KMS-11 (cell line): ENCODE measurements around the gene CERS6.

Experiments used
- H2AFZ ChIP-seq: fragments of 200-600 bp; sonication (generic); 2 replicates; pipeline ENCODE4 v1.6.1; 2016; ENCODE audit warnings: antibody characterized with exemption, mixed run types, low read depth
- H3K27ac ChIP-seq: fragments of 200-600 bp; sonication (generic); 2 replicates; pipeline ENCODE4 v1.6.1; 2016; ENCODE audit warnings: mild to moderate bottlenecking, mixed run types
- H3K27me3 ChIP-seq: fragments of 200-600 bp; sonication (generic); 2 replicates; pipeline ENCODE4 v1.6.1; 2017; ENCODE audit warnings: mild to moderate bottlenecking, low read depth, mixed run types, moderate library complexity; ENCODE audit not compliant: insufficient read depth
- H3K36me3 ChIP-seq: fragments of 200-600 bp; sonication (generic); 2 replicates; pipeline ENCODE4 v1.6.1; 2017; ENCODE audit warnings: mild to moderate bottlenecking, mixed run types; ENCODE audit not compliant: insufficient read depth
- H3K4me1 ChIP-seq: fragments of 200-600 bp; sonication (generic); 2 replicates; pipeline ENCODE4 v1.6.1; 2016; ENCODE audit warnings: mild to moderate bottlenecking, low read depth, mixed run types; ENCODE audit not compliant: poor library complexity, severe bottlenecking
- H3K4me2 ChIP-seq: fragments of 200-600 bp; sonication (generic); 2 replicates; pipeline ENCODE4 v1.7.0; 2016; ENCODE audit warnings: mild to moderate bottlenecking, mixed run types
- H3K4me3 ChIP-seq: fragments of 200-600 bp; sonication (generic); IDR thresholded peaks from 2 replicates; pipeline ENCODE4 v1.6.1; 2017; ENCODE audit warnings: low read depth, low read length, mixed read lengths; ENCODE audit not compliant: insufficient read depth
- H3K79me2 ChIP-seq: fragments of 200-600 bp; sonication (generic); 2 replicates; pipeline ENCODE4 v1.6.1; 2016; ENCODE audit warnings: low read depth, mixed run types; ENCODE audit not compliant: insufficient read depth
- H3K9ac ChIP-seq: fragments of 200-600 bp; sonication (generic); 2 replicates; pipeline ENCODE4 v1.6.1; 2016; ENCODE audit warnings: mild to moderate bottlenecking, mixed run types
- H4K20me1 ChIP-seq: fragments of 200-600 bp; sonication (generic); 2 replicates; pipeline ENCODE4 v1.6.1; 2016; ENCODE audit warnings: mild to moderate bottlenecking, mixed run types; ENCODE audit not compliant: insufficient read depth
- CTCF ChIP-seq: fragments of 200-600 bp; sonication (generic); conservative IDR thresholded peaks from 2 replicates; pipeline ENCODE4 v1.6.1; 2017; ENCODE audit warnings: low read depth, mild to moderate bottlenecking, antibody characterized with exemption, low read length, moderate library complexity, mixed read lengths

Gene CERS6

GRCh38 chr2:168525716-168526446 is 69.8 kb downstream of the CERS6 start:
- H3K9ac ChIP-seq = no peak overlapping the region
- no peak for TF ChIP-seq CTCF
- H4K20me1 ChIP-seq = no peaks in the 10 kb centered on the region
- no peak overlapping the region for H3K4me2 ChIP-seq
- no peaks in the 10 kb centered on the region for H3K36me3 ChIP-seq
- no peak overlapping the region for H3K27ac ChIP-seq
- H3K79me2 ChIP-seq = no peaks in the 10 kb centered on the region; the same call in 1 of the 2 replicates
- H3K4me3 ChIP-seq = no peak overlapping the region
- H3K4me1 ChIP-seq = peaks cover 10% of the 10 kb centered on the region
- no peak overlapping the region for H2AFZ ChIP-seq
- H3K27me3 ChIP-seq = no peaks in the 10 kb centered on the region

GRCh38 chr2:168526641-168527040 is 70.6 kb downstream of the CERS6 start:
- Histone ChIP-seq H3K36me3 (no peaks in the 10 kb centered on the region), H3K27me3 (no peaks in the 10 kb centered on the region), H3K27ac (no peak overlapping the region), H3K4me2 (no peak overlapping the region), H3K79me2 (no peaks in the 10 kb centered on the region; the same call in 1 of the 2 replicates), H3K4me3 (no peak overlapping the region), H2AFZ (no peak overlapping the region), H3K4me1 (peaks cover 10% of the 10 kb centered on the region), H3K9ac (no peak overlapping the region), H4K20me1 (no peaks in the 10 kb centered on the region)
- TF ChIP-seq CTCF = no peak

DNA sequence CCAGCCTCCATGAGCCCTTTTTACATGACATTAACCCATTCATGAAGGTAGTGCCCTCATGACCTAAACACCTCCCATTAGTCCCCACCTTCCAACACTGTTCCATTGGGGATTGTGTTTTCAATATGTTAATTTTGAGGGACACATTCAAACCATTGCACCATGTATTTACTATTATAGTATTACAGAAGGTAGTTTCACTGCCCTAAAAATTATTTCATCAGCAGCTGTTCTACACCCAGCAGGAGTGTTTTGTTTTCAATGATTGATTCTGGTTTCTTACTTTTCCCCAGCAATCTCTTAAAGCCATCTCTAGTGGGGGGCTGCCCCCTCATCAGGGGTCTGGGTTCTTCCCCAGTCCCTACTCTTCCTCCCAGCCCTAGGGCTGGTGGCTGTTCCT is 71.9 kb downstream of the CERS6 start:
- Histone ChIP-seq H3K4me2 (no peak overlapping the region), H3K27me3 (no peaks in the 10 kb centered on the region), H3K36me3 (no peaks in the 10 kb centered on the region), H3K9ac (no peak overlapping the region), H4K20me1 (no peaks in the 10 kb centered on the region), H3K4me1 (peaks cover 10% of the 10 kb centered on the region), H3K79me2 (no peaks in the 10 kb centered on the region; the same call in 1 of the 2 replicates), H2AFZ (no peak overlapping the region), H3K27ac (no peak overlapping the region), H3K4me3 (no peak overlapping the region)
- TF ChIP-seq CTCF = no peak

- no peaks in the 10 kb centered on the region; the same call in 1 of the 2 replicates for H3K79me2 ChIP-seq
- no peak for TF ChIP-seq CTCF
- no peaks in the 10 kb centered on the region for H3K36me3 ChIP-seq
- no peaks in the 10 kb centered on the region for H3K27me3 ChIP-seq
- H4K20me1 ChIP-seq = no peaks in the 10 kb centered on the region
- no peak overlapping the region for H2AFZ ChIP-seq
- peaks cover 10% of the 10 kb centered on the region for H3K4me1 ChIP-seq
- H3K4me2 ChIP-seq = no peak overlapping the region
- no peak overlapping the region for H3K27ac ChIP-seq
- H3K4me3 ChIP-seq = no peak overlapping the region
- no peak overlapping the region for H3K9ac ChIP-seq
Measured at GRCh38 chr2:168528469-168528868, 72.4 kb downstream of the CERS6 start.
